ENCODE data around the gene RETN.

Gene RETN

DNA sequence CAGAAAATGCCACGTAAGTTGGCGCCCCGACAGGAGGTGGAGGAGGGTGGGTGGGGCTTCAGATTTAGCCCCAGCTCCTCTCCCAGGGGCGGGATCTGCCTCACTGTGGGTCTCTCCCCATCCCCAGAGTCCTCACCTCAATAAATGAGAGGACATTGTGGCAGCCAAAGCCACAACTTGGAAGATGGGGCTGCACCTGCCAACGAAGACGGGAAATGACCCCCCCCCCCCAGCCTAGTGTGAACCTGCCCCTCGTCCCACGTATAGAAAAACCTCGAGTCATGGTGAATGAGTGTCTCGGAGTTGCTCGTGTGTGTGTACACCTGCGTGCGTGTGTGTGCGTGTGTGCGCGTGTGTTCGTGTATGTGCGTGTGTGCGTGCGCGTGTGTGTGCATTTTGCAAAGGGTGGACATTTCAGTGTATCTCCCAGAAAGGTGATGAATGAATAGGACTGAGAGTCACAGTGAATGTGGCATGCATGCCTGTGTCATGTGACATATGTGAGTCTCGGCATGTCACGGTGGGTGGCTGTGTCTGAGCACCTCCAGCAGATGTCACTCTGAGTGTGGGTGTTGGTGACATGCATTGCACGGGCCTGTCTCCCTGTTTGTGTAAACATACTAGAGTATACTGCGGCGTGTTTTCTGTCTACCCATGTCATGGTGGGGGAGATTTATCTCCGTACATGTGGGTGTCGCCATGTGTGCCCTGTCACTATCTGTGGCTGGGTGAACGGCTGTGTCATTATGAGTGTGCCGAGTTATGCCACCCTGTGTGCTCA lies 10.3 kb downstream of the RETN start:
- Histone ChIP-seq H3K9me3 (no peaks in the 10 kb centered on the region), H3K27me3 (ENCODE audit: low read depth) (peaks cover 20% of the 10 kb centered on the region), H3K4me3 (no peak overlapping the region), H3K4me1 (peaks cover 3% of the 10 kb centered on the region), H3K36me3 (replicated peaks) (peaks cover 13% of the 10 kb centered on the region)
- in situ Hi-C loops (cut with MboI; ENCODE audit: low sequenced_read_pairs): no loop called here
- no peak for DNase-seq (ENCODE audit: low spot score in 2 of 2)

DNA sequence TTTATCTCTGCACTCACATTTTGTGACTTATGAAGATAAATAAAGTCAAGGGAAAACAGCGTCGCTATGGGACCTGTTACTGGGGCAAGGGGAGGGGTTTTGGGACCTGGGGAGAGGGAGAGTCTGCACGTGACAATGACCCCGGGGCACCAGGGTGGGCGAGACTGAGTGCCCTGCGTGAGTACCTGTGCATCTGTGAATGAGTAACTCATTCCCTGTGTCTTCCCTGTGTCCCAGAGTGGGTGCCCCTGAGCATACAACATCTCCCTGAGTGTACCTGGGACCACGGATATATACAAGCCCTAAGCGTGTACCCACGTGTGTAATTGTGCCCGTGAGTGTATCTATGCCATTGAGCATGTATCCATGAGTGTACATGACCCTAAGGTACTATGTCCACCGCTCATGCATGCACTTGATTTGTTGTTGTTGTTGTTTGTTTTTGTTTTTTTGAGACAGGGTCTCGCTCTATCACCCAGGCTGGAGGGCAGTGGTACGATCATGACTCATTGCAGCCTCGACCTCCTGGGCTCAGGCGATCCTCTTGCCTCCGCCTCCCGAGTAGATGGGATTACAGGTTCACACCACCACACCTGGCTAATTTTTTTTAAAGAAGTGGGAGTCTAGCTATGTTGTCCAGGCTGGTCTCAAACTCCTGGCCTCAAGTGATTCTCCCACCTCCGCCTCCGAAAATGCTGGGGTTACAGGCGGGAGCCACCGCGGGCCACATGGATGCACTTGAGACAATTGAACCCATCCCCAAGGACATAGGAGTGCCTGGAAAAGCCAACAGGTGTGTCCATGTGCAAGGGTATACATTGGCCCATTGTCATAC lies 11.1 kb downstream of the RETN start:
- Histone ChIP-seq H3K9me3 (no peaks in the 10 kb centered on the region), H3K36me3 (replicated peaks) (peaks cover 13% of the 10 kb centered on the region), H3K27me3 (ENCODE audit: low read depth) (peaks cover 20% of the 10 kb centered on the region), H3K4me1 (no peaks in the 10 kb centered on the region), H3K4me3 (peak overlapping the region; percentile 94)
- in situ Hi-C loops (cut with MboI; ENCODE audit: low sequenced_read_pairs): no loop called here
- no peak for DNase-seq (ENCODE audit: low spot score in 2 of 2)

DNA sequence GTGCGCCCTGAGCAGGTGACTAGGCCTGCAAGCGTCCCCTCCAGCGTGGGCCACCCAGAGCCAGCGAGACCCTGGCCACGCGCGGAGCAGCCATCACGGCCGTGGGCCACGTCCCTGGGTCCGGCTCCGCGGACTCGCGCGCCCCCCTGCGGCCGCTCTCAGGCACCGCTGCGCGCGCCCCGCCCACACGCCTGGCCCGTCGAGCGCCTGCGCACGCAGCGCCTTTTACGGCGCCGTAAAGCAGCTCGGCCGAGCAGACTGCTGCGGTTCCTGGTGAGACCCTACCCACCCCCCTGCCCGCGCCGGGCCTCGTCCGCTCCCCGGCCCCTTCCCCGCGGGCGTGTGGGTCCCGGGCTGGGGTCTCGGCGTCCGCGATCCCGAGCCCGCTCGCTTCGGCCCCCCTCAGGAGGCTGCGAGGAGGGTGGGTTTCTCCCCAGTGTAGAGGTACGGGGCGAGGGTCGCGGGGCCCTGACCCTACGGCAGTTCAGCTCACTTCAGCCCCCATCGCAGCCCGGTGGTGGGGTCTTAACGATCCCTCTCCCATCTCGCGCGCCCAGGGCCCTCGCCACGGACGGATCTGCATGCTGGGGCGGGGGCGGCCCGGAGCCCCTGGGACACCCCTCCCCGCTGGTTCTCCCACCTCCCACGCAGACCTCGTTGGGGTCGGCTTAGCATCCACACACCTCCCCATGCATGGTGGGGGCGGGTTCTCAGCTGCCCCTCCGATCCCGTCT lies 11.9 kb downstream of the RETN start, which contains the start of gene TRAPPC5:
Gene TRAPPC5 (plus strand): TSS at position 228 of the 734 bp plus-strand sequence. CDS start 1,421 bp downstream, outside the sequence.
- Histone ChIP-seq H3K27me3 (ENCODE audit: low read depth) (peaks cover 17% of the 10 kb centered on the region), H3K36me3 (replicated peaks) (peaks cover 13% of the 10 kb centered on the region), H3K4me1 (no peaks in the 10 kb centered on the region), H3K9me3 (no peaks in the 10 kb centered on the region), H3K4me3 (peak within 1 kb of the TSS; percentile 94)
- DNase-seq (ENCODE audit: low spot score in 2 of 2): peak; percentile 75 to 89
- in situ Hi-C loops (cut with MboI; ENCODE audit: low sequenced_read_pairs): no loop called here

DNA sequence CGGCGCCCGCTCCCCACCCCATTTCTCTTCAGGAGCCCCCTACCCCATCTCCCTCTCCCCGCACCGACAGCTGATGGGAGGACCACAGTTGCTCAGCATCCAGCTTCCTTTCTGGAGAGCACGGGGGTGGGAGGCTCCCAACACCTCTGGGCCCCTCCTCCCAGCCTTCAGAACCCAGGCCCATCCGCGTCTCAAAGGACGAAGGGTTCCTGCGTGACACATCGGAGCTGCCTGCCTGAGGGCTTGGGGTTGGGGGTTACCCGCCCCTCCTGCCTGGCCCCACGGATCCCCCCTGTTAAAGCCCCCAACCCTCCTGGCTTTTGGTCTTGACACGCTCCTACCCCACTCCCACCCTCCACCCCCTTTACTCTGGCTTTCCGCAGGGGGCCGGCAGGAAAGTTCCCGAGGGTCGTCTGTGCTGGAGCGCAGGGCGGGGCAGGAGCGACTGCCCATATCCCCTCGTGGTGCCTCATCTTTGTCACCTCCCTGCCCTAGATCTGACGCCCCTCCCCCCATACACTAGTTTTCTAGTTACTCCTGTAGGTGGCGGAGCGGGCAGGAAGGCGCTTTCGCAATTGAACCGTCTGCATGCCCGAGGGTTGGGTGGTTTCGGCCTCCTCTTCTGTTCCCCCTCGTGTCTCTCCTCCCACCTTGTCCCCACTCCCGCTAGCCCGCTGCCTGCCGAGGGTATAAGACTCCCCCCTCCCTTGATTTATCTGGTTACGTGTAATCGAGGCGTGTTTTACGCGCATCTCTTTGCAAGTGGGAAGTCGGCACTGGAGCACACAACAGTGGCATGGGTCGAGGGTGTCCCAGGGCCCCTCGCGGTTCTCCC lies 12.7 kb downstream of the RETN start:
- in situ Hi-C loops (cut with MboI; ENCODE audit: low sequenced_read_pairs): no loop called here
- peak overlapping the region; percentile 94 for H3K4me3 ChIP-seq
- H3K4me1 ChIP-seq: no peaks in the 10 kb centered on the region
- DNase-seq (ENCODE audit: low spot score in 2 of 2): peak; percentile 25 to 90
- H3K9me3 ChIP-seq: no peaks in the 10 kb centered on the region
- peaks cover 13% of the 10 kb centered on the region for H3K36me3 ChIP-seq (replicated peaks)
- H3K27me3 ChIP-seq (ENCODE audit: low read depth): peaks cover 9% of the 10 kb centered on the region

DNA sequence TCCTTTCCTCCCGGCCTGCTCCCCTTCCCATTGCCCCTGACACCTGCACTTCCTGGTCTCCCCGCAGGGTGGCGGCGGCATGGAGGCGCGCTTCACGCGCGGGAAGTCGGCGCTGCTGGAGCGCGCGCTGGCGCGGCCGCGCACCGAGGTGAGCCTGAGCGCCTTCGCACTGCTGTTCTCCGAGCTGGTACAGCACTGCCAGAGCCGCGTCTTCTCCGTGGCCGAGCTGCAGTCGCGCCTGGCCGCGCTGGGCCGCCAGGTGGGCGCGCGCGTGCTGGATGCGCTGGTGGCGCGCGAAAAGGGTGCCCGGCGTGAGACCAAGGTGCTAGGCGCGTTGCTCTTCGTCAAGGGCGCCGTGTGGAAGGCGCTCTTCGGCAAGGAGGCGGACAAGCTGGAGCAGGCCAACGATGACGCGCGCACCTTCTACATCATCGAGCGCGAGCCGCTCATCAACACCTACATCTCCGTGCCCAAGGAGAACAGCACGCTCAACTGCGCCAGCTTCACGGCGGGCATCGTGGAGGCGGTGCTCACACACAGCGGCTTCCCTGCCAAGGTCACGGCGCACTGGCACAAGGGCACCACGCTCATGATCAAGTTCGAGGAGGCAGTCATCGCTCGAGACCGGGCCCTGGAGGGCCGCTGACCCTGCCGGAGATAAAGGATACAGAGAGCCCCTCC lies 13.5 kb downstream of the RETN start:
- Histone ChIP-seq H3K4me3 (no peak overlapping the region; the same call in 1 of the 2 replicates), H3K9me3 (no peaks in the 10 kb centered on the region), H3K27me3 (ENCODE audit: low read depth) (peaks cover 3% of the 10 kb centered on the region; the same call in 1 of the 2 replicates), H3K4me1 (no peaks in the 10 kb centered on the region), H3K36me3 (replicated peaks) (peaks cover 13% of the 10 kb centered on the region)
- in situ Hi-C loops (cut with MboI; ENCODE audit: low sequenced_read_pairs): no loop called here
- no peak for DNase-seq (ENCODE audit: low spot score in 2 of 2)

DNA sequence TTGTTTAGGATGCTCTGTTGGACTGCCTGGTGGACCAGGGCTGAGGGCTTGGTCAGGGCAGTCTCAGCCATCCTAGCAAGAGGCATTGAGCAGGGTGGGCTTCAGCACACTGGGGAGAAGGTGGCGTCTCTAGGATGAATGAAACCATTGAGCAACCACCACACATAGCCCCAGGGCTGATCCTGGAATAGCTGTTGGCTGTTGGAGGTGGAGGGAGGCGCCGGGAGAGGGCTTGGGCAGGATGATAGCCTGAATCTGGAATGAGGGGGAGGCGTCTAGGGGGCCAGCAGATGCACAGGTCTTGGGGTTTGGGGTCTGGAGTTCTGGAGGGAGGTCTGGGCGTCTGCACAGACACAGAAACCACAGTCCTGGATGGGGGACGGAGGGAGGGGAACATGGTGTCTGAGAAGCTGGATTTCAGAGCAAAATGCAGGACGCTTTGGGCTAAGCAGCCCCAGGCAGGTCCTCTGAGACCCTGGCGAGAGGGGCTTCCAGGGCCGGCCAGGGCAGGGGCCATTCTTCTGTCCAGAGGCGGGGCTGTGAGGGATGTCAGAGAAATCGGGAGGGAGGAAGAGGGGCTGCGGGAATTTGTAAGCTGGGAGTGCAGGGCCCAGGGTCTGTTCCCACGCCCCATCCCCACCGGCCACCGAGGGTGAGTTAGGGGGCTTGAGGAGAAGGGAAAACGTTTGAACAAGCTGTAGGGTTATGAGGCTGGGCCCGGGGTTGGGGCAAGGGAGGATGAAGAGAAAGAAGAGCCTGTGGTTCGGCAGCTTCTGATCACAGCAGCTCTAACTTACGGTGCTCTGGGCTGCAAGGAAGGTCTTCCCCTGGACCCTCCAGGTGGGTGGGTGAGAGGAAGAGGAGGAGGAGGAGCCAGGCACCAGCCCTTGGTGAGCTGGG lies 16.9 kb downstream of the RETN start:
- Histone ChIP-seq H3K27me3 (ENCODE audit: low read depth) (no peaks in the 10 kb centered on the region), H3K4me3 (no peak overlapping the region), H3K4me1 (no peaks in the 10 kb centered on the region), H3K9me3 (no peaks in the 10 kb centered on the region), H3K36me3 (replicated peaks) (peaks cover 12% of the 10 kb centered on the region)
- in situ Hi-C loops (cut with MboI; ENCODE audit: low sequenced_read_pairs): no loop called here
- DNase-seq (ENCODE audit: low spot score in 2 of 2): peak in 1 of 2 experiments; percentile 39

DNA sequence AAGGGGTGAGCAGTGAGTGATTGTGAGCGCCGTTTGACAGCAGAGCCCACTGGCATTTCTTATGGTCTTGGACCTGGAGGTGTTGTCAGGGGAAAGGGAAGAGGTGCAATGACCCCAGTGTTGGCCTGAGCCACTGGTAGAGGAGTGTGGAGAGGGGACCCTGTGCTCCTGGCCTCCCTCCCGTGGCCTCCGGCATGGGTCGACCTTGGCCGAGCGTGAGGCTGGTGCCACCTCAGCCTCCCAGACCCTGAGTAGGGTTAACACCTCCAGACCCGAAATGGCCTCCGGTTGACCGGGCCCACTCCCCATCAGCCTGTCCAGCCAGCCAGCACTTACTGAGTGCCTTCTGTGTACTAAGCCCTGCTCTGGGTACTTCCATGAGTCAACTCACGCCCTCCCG lies 18.3 kb downstream of the RETN start:
- no peak for DNase-seq (ENCODE audit: low spot score in 2 of 2)
- H3K9me3 ChIP-seq: no peaks in the 10 kb centered on the region
- H3K27me3 ChIP-seq (ENCODE audit: low read depth): no peaks in the 10 kb centered on the region
- H3K36me3 ChIP-seq (replicated peaks): peaks cover 9% of the 10 kb centered on the region; the same call in 1 of the 2 replicates
- in situ Hi-C loops (cut with MboI; ENCODE audit: low sequenced_read_pairs): no loop called here
- H3K4me3 ChIP-seq: no peak overlapping the region
- H3K4me1 ChIP-seq: no peaks in the 10 kb centered on the region

DNA sequence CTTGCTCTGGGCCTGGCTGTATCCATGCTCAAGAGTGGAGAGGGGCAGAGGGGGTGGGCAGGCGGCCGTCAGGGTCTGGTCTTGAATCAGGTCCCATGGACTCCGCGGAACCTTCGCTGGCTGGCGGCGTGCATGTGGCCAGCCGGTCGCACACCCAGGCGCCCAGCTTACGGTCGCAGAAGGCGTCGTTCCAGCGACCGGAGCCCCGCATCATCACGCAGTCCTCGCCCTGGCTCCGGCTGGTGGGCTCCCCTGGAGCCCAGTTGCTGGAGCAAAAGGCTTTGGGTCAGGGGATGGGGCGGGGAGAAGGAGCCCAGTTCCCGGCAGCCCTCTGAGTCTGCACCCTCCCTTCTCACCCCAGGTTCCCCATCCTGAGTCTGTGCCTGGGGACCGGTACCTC lies 20.3 kb downstream of the RETN start:
- Histone ChIP-seq H3K4me3 (no peak overlapping the region), H3K9me3 (no peaks in the 10 kb centered on the region), H3K4me1 (no peaks in the 10 kb centered on the region), H3K36me3 (replicated peaks) (no peaks in the 10 kb centered on the region; the same call in 1 of the 2 replicates), H3K27me3 (ENCODE audit: low read depth) (no peaks in the 10 kb centered on the region)
- in situ Hi-C loops (cut with MboI; ENCODE audit: low sequenced_read_pairs): no loop called here
- no peak for DNase-seq (ENCODE audit: low spot score in 2 of 2)

DNA sequence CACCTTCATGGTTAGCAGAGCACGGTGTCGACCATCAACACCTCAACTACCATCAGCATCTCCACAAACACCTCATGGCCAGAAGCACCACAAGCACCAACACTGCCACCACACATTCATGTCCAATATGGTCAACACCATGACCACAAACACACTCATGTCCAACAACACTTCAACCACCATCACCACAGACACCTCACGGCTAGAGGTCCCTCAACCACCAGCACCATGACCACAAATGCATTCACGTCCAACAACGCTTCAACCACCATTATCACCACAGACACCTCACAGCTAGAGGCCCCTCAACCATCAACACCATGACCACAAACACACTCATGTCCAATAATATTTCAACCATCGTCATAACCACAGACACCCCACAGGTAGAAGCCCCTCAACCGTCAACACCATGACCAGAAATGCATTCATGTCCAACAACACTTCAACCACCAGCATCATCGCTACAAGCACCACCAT lies 22.0 kb downstream of the RETN start:
- Histone ChIP-seq H3K4me1 (no peaks in the 10 kb centered on the region), H3K27me3 (ENCODE audit: low read depth) (no peaks in the 10 kb centered on the region), H3K36me3 (replicated peaks) (no peaks in the 10 kb centered on the region), H3K4me3 (no peak overlapping the region), H3K9me3 (no peaks in the 10 kb centered on the region)
- DNase-seq (ENCODE audit: low spot score in 2 of 2): no peak
- in situ Hi-C loops (cut with MboI; ENCODE audit: low sequenced_read_pairs): no loop called here

DNA sequence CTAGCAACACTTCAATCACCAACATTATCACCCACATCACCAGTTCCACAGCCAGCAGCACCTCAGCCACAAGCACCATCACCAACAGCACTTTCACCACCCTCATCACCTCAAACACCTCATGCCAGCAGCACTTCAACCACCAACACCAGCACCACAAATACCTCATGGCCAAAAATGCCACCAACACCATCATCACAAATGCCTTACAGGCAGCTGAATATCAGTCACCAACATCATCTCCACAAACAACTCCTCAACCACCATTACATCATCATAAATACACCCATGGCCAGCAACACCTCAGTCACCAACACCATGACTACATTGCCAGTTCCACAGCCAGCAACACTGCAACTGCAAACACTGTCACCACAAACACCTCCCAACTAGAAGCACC lies 22.6 kb downstream of the RETN start:
- H3K4me1 ChIP-seq: no peaks in the 10 kb centered on the region
- H3K4me3 ChIP-seq: no peak overlapping the region
- in situ Hi-C loops (cut with MboI; ENCODE audit: low sequenced_read_pairs): no loop called here
- H3K27me3 ChIP-seq (ENCODE audit: low read depth): no peaks in the 10 kb centered on the region
- DNase-seq (ENCODE audit: low spot score in 2 of 2): no peak
- H3K36me3 ChIP-seq (replicated peaks): no peaks in the 10 kb centered on the region
- H3K9me3 ChIP-seq: no peaks in the 10 kb centered on the region

DNA sequence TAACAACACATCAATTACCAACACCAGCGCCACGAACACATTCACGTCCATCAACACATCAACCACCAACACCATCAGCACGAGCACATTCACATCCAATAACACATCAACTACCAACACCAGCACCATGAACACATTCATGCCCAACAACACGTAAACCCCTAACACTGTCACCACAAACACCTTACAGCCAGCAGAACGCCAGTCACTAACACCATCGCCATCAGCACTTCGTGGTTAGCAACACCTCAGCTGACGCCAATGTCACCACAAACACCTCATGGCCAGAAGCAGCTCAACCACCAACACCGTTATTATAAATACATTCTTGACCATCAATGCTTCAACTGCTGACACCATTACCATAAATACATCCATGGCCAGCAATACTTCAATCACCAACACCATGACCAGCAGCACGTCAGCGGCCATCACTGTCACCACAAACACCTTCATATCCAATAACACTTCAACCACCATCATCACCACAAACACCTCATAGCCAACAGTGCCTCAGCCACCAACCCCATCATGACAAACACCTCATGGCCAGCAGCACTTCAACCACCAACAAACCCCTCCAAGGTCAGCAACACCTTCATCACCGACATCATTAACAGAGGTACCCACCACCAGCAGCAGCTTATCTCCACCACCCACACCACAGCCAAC lies 23.7 kb downstream of the RETN start:
- Histone ChIP-seq H3K4me1 (no peaks in the 10 kb centered on the region), H3K4me3 (no peak overlapping the region), H3K27me3 (ENCODE audit: low read depth) (peaks cover 6% of the 10 kb centered on the region), H3K36me3 (replicated peaks) (no peaks in the 10 kb centered on the region), H3K9me3 (no peaks in the 10 kb centered on the region)
- in situ Hi-C loops (cut with MboI; ENCODE audit: low sequenced_read_pairs): no loop called here
- no peak for DNase-seq (ENCODE audit: low spot score in 2 of 2)

All from HAP-1 (cell line).